Activated CD8-positive, alpha-beta memory T cell treated with anti-CD3 and anti-CD28 coated beads for 4 hours (primary cell): ENCODE measurements around the gene LRRC45.
"Not testable (repeated sequence)": the region's sequence is repeated elsewhere in the genome, so short reads cannot be mapped to it uniquely, and the experiment has no call there.

Experiments
- DNase-seq, 2 donors: peaks; one replicate each; pipeline ENCODE4 v3.0.0-alpha.2; 2020; ENCODE audit warnings: low read depth in 2 of 2

Gene LRRC45

DNA sequence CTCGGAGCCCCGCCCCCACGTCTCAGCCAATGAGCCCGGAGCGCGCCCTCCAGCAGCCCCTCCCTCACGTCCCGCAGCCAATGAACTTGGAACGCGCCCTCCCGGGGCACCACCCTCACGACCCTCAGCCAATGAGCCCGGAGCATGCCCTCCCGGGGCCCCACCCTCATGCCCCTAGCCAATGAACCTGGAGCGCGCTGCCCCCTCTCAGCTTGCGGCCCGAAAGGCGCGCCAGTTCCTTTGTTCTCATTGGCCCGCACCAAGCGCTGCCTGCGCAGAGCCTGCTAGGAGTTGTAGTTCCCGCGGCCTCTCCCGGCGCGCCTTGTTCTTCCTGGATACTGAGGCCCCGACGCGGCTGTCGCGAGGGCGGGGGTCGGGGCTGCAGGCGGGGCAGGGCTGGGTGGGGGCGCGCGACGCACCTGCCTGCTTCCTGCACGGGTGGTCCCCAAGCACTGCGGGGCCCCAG, at the start of gene LRRC45:
Gene LRRC45 (plus strand): TSS at position 325 of the 466 bp plus-strand sequence. CDS start 339 bp downstream, outside the sequence.
- DNase-seq, result peak; percentile 99 to 100

DNA sequence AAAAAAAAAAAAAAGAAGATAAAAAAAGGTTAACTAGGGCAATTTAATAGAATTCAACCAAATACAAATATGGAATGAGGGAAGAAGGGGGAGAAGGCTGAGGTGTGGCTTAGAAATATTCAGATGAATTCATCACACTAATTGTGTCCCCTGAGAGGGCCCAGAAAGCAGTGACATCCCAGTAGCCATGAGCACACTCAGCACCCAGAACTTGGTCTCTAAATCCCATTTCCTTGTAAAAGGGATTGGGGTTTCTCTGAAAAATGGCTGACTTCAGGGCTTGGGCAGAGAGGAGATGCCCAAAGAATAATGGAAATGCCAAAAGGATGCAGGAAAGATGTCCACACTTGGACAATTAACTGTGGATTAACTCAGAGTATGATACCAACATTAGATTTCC, 49.7 kb upstream of the LRRC45 start:
- no peak for DNase-seq

DNA sequence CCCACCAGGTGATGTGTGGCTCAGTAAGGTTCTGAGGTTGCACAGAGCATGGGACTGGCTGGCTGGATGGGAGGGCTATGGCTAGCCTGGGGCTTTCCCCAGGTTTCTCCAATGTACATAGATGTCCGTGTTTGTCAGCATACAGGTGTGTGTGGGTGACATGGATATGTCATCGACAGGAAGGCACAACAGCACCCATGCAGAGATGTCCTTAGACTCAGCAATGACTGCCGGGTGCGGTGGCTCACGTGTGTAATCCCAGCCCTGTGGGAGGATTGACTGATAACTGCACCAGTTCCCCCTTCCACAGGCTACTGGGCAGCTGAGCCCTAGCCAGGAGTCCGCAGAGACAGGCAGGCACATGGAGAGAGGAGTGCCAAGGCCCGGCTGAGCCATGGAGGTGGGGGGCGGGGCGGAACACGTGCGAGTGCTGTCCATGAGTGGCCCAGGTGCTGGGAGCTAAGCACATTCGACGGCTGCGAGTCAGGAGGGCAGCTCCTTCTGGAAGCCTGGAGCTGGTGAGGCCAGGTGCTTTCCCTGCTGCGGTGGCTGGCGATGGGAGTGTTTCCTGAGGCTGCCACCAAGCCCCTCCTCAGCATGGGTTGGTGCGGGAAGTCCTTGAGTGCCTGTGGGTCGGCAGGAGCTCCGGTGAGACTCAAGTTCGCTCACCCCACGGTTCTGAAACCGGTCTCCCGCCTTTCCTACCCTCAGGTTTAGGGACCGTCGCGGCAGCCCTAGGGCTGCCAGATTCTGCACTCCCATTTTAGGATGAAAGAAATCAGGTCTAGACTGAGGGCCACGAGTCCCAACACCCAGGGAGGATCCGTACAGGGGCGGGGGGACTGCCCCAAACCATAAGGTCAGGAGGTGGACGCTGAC, 46.5 kb upstream of the LRRC45 start:
- no peak for DNase-seq

DNA sequence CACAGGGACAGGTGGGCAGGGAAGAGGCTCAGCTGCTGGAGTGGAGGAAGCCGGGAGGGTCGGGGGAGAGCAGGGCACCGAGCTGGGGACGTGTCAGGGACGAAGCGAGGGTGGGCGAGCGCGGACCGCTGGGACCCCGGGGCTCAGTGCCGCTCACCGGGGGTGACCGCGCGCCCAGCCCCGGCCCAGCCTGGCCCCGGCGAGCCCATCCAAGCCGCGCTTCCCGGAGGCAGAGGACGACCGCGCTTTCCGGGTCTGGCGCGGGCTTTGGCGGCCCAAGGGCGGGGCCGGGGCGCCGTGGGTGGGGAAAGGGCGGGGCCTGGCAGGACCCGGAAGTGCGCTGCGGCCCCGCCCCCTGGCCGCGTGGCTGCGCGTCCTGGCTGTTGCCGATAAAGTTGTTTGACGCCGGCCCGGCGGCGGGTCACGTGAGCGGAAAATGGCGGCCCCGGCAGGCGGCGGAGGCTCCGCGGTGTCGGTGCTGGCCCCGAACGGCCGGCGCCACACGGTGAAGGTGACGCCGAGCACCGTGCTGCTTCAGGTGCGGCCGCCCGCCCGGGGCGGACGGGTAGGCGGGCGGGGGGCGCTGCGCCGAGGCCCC, 45.8 kb upstream of the LRRC45 start, which contains the start of gene ASPSCR1:
Gene ASPSCR1 (plus strand): TSS at position 419 of the 598 bp plus-strand sequence. CDS start 18 bp downstream, at position 437.
- DNase-seq, result peak; percentile 79 to 81

DNA sequence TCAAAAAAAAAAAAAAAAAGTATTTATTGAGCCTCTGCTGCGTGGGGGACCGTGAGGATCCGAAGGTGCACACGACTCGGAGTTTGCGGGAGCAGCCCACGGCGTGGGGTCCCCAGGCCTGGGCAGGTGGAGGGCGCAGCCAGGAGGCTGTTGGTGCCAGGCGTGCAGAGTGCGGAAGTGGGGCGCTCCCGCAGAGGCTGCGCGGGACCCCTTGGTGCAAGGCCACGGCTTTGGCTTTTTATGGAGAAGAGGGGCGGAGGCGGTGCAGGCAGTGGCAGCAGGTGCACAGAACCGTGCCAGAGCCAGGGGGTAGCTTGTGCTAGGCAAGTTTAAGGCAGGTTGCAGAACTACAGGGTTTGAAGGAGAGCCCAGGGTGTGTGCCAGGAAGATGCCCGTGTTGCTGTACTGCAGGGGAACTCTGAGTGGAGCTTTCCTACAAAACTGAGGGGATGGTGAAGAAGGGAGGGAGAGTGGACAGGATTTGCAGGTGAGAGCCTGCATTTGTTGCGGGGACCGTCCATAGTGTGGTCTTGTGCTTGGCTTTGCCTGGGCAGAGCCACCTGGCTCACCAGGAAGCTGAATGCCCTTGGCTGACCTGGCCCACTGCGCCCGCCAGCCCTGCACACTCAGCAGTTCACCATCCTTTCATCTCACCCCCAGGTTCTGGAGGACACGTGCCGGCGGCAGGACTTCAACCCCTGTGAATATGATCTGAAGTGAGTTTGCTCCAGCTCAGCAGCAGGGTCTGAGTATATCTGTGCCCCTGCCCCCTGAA, 44.4 kb upstream of the LRRC45 start:
- DNase-seq, result no peak

DNA sequence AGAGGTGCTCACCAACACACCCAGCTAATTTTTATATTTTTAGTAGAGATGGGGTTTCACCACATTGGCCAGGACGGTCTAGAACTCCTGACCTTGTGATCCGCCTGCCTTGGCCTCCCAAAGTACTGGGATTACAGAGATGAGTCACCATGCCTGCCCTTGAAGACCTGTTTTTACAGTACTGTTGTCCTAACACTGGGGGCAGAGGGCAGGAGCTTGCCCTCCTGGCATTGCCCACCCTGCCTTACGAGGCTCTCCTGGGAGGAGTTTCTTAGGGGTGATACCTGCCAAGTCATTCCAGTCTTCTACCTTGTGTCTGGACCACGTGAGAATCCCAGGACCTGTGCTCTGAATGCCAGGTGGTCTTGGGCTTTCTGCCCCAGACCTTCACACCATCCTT, 43.0 kb upstream of the LRRC45 start:
- DNase-seq, result no peak

DNA sequence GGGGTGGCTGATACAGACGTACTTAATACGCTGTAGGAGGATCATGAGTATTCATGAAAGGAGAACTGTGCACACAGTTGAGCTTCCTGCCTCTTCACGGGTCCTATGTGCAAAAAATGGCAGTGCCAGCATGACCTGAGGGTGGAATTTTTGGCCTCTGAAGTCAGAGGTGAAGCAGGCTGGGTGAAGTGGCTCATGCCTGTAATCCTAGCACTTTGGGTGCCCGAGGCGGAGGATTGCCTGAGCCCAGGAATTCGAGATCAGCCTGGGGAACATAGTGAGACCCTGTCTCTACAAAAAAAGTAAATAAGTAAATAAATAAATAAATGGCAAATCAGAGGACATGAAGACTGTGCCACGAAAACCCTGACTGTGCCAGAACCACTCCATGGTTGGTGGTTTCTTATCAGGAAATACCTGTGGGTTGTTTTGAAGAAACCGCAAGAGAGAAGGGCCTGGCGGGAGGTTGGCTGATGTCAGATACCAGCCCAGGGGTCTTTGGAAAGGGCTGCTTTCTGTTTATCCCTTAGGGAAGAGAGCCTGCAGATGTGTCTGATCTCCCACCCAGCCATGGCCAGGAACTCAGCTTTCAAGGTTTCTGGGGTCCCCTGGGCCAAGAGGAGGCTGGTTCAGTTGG, 42.3 kb upstream of the LRRC45 start:
- DNase-seq, result no peak

DNA sequence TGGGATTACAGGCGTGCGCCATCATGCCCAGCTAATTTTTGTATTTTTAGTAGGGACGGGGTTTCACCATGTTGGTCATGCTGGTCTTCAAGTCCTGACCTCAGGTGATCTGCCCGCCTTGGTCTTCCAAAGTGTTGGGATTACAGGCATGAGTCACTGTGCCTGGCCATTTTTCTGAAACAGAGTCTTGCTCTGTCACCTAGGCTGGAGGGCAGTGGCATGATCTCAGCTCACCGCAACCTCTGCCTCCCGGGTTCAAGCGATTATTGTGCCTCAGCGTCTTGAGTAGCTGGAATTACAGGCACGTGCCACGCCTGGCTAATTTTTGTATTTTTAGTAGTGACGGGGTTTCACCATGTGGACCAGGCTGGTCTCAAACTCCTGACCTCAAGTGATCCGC, 41.6 kb upstream of the LRRC45 start:
- not testable (repeated sequence) for DNase-seq

DNA sequence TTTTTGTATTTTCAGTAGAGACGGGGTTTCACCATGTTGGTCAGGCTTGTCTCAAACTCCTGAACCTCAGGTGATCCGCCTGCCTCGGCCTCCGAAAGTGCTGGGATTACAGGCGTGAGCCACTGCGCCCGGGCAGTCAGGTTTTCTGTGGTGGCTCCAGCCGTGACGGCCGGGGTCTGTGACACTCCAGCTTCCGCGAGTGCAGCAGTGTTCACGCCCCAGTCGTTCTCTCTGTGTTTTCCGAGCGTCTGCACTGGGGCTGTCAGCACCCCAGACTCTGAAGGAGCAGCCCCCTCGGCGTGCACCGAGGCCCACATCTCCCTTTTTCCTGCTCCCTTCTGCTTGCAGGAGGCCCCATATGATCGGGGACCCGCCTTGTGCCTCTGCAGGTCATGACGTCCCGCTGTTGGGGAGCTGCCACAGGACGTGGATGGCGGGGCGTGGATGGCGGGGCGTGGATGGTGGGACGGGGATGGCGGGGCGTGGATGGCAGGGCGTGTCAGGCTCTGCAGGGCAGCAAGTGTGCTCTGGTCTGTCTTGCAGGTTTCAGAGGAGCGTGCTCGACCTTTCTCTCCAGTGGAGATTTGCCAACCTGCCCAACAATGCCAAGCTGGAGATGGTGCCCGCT, 40.0 kb upstream of the LRRC45 start:
- DNase-seq, result no peak

DNA sequence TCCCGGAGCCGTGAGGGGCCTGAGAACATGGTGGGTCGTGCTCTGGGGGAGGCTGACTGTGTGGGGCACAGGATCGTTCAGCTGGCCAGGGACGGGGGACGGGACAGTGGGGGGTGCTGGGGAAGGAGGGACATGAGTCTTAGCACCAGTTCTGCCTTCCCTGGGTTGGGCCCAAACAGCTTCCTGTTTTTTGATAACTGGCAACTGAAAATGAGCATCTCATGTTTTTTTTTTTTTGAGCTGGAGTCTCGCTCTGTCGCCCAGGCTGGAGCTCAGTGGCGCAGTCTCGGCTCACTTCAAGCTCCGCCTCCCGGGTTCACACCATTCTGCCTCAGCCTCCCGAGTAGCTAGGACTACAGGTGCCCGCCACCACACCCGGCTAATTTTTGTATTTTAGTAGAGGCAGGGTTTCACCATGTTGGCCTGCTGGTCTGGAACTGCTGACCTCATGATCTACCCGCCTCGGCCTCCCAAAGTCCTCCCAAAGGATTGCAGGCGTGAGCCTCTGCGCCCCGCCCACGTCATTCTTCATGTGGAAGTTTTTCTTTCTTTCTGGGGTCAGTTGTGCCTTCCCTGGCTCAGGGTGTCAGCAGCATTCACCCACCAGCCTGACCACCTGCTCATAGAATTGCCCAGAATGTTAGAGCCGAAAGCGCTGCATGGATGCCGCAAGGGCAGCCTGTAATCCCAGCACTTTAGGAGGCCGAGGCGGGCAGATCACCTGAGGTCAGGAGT, 39.3 kb upstream of the LRRC45 start:
- no peak for DNase-seq

DNA sequence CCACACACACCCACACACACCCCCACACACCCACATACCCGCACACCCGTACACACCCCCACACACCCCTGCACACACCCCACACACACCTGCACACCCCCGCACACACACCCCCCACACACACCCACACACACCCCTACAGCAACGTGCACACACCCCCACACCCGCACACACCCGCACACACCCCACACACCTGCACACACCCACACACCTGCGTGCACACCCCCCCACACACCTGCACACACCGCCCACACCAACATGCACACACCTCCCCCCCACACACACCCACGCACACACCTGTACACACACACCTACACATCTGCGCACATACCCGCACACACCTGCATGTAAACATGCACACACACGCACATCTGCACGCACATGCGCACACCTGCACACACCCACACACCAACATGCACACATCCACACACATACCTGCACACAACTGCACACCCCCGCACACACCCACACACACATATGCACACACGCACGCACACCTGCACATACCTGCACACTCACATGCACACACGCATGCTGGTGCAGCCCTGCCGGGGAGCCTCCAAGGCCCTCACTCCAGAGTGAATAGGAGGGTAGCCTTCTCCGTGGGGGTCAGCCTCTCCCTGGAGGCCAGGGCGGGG, 38.2 kb upstream of the LRRC45 start:
- DNase-seq, result no peak

DNA sequence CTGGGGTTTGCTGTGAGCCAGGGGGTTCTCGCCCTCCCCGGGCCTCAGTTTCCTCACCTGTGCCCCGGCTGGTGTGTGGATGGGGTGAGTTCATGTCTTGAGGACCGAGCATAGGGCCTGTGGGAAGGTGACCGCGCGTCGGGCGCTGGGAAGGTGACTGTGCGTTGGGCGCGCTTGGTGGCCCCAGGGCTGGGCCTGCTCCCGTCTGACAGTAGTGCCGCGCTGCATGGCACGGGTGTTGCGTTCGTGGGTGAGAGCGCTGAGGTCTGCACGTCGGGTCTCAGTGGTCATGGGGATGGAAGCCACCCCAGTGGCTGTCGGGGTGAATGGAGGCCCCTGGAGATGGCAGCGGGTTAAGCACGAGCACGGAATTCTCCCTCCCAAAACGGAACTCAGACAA, 36.5 kb upstream of the LRRC45 start:
- no peak for DNase-seq

DNA sequence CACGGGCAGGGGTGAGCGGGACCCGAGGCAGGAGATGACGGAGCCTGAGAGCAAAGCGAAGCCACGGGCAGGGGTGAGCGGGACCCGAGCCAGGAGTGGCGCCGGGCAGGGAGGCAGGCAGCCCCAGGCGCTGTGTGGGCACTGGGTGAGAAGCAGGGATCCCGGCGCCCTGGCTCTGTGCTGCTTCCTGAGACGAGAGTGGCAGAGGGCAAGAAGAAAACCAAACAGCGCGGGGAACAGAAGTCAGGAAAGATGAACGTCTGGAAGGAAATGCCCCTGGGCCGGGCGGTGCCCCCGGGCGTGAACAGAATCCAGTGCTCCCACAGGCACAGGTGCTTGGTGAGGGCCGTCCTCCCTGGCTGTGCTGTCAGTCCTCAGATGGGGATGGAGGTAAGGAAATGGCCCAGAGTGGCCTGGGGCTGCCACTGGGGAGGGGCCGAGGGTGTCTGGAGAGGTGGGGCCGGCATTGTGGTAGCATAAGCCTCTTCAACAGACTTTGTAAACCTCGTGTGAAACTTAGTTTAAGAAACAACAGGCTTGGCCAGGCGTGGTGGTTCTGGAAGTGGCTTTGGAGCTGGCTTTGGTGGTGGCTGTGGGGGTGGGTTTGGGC, 35.8 kb upstream of the LRRC45 start:
- DNase-seq, result no peak

DNA sequence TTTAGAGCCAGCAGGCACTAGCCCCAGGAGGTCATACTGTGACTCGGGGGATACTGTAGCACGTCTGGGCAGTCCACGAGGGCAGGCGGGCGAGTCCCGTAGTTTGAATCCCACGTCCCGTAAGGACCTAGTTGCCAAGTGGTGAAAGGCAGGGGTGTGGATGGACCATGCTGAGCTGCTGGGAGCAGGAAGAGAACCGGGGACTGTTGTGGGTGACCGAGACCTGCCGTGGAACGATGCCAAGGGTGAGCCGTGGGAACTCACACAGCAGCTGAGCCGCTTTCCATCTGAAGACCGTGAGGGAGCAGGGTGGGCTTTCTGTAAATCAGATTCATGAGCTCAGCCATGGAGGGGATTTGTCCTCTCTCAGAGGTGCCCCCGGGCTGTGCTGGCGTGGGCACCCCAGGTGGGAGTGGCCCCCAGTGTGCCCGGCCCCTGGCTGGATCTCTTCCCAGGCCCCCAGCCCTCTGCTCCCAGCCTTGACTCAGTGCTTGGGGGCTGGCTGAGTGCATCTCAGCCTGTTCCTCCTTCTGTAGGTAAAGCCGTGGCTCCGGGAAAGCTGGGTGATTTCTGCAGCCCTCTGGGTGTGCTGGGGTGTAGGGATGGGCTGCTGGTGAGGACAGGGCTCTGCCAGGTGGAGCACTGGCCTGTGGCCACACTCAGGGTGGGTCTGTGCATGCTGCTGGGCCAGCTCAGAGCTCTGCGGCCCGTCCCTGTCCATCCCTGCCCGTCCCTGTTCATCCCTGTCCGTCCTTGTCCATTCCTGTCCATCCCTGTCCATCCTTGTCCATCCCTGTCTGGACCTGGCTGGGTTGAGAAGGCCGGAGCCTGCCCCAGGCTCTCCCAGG, 32.0 kb upstream of the LRRC45 start:
- no peak for DNase-seq

DNA sequence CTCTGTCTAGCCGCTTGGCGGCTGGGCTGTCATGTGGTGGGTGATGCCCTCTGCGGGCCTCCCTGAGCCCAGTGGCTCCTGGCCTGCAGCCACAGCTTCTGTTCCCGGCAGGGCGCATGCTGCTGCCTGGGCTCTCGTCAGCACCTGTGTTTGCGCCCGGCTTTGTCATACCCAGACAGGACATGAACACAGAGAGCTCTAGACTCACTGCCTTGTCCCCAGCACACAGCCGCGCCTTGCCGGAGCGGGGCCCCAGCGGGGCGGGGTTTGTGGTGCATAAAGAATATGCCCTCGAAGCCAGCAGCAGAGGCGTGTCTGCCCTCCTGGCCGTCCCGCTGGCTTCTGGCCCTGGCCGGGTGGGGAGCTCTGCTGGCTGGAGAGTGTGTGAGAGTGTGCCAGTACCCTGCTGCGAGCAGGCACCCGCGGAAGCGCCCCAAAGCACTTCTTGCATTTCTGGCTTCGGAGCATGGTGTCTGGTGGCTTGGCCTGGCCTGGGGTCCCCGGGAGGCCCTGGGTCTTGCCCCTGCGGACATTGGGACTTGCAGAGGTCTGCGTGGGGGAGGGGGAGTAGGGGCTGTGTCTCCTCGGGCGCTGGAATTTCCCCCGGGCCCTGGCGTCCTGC, 31.3 kb upstream of the LRRC45 start:
- no peak for DNase-seq

DNA sequence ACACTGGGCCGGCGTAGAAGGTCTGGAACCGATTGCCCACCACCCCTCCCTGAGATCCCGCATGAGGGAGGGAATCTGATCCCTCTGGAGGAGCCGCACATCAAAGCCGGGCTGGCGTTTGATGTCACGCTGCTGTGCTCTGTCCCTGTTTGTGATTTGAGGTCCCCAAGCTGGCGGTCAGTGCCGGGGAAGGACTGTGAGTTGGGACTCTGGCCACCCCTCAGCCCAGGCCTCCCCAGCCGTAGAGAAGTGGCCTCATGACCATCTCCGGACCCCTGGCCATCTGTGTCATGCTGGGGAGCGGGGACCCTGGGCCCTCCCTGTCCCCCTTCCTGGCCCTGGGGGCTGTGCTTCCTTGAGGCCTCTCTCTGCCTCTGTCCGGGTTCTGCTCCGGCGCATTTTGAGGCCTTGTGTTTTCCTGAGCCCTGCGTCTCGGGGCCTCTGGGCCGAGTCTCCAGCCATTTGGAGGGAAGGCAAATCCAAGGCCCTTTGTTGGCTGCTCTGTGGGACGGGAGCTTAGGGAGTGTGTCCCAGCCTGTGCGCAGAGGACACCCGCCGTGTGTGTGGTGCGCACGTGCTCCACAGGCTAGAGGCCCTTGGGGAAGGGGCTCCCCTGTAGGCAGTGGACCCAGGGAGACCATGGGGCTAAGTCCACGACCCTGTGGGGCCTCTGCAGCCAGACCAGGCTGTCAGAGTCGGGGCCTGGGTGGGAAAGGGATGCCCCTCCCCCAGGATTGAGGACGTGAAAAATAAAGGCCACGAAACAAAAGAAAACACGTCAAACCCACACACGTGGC, 30.6 kb upstream of the LRRC45 start:
- DNase-seq, result no peak
